HEK293T (cell line): ENCODE results near the gene GRK7.

Experiments
- CTCF ChIA-PET: fragments of 350-600 bp; formaldehyde crosslinking; extraction: SDS; loops from one replicate; lab custom pipeline; 2021; ENCODE audit warnings: antibody characterized with exemption, inconsistent platforms; lab: Yijun Ruan, JAX
- POLR2A ChIA-PET: fragments of 350-600 bp; formaldehyde crosslinking; extraction: SDS; loops from one replicate; lab custom pipeline; 2020; ENCODE audit warnings: antibody characterized with exemption, inconsistent platforms; lab: Yijun Ruan, JAX
- DNase-seq: peaks from one replicate; pipeline ENCODE4 v3.0.0; 2012; ENCODE audit warnings: mixed read lengths; ENCODE audit errors: extremely low spot score
- ARNT ChIP-seq: fragments of 450-650 bp; IDR thresholded peaks from 2 replicates; pipeline ENCODE4 v1.6.1; 2017; ENCODE audit warnings: mild to moderate bottlenecking
- BHLHE40 ChIP-seq: fragments of 450-650 bp; IDR thresholded peaks from 2 replicates; pipeline ENCODE4 v1.6.1; 2016; ENCODE audit warnings: mild to moderate bottlenecking, moderate library complexity, borderline replicate concordance
- CTBP1 ChIP-seq: fragments of 450-650 bp; IDR thresholded peaks from 2 replicates; pipeline ENCODE4 v1.6.1; 2016; ENCODE audit warnings: borderline replicate concordance
- ELF4 ChIP-seq: fragments of 450-650 bp; IDR thresholded peaks from 2 replicates; pipeline ENCODE4 v1.6.1; 2017; ENCODE audit warnings: antibody characterized with exemption
- FOXA1 ChIP-seq: fragments of 450-650 bp; IDR thresholded peaks from 2 replicates; pipeline ENCODE4 v1.6.1; 2016; ENCODE audit warnings: mild to moderate bottlenecking
- FOXK2 ChIP-seq: fragments of 450-650 bp; IDR thresholded peaks from 2 replicates; pipeline ENCODE4 v1.6.1; 2016; ENCODE audit warnings: mild to moderate bottlenecking
- FOXM1 ChIP-seq: fragments of 450-650 bp; IDR thresholded peaks from 2 replicates; pipeline ENCODE4 v1.6.1; 2017; ENCODE audit warnings: mild to moderate bottlenecking, borderline replicate concordance
- HDGF ChIP-seq: fragments of 450-650 bp; IDR thresholded peaks from 2 replicates; pipeline ENCODE4 v1.6.1; 2017; ENCODE audit warnings: antibody characterized with exemption, borderline replicate concordance
- L3MBTL2 ChIP-seq: fragments of 450-650 bp; conservative IDR thresholded peaks from 2 replicates; pipeline ENCODE4 v1.6.1; 2016; ENCODE audit warnings: mild to moderate bottlenecking
- LEF1 ChIP-seq: fragments of 450-650 bp; IDR thresholded peaks from 2 replicates; pipeline ENCODE4 v1.6.1; 2017; ENCODE audit warnings: mild to moderate bottlenecking, borderline replicate concordance
- NFRKB ChIP-seq: fragments of 450-650 bp; IDR thresholded peaks from 2 replicates; pipeline ENCODE4 v1.6.1; 2016; ENCODE audit warnings: mild to moderate bottlenecking, moderate library complexity
- SP1 ChIP-seq: fragments of 450-650 bp; IDR thresholded peaks from 2 replicates; pipeline ENCODE4 v1.6.1; 2017
- SUZ12 ChIP-seq: fragments of 450-650 bp; IDR thresholded peaks from 2 replicates; pipeline ENCODE4 v1.6.1; 2016; ENCODE audit warnings: mild to moderate bottlenecking
- TARDBP ChIP-seq: fragments of 450-650 bp; IDR thresholded peaks from 2 replicates; pipeline ENCODE4 v1.6.1; 2016
- ZNF384 ChIP-seq: fragments of 450-650 bp; IDR thresholded peaks from 2 replicates; pipeline ENCODE4 v1.6.1; 2016
- TF ChIP-seq, protein P1 (sequence below): fragments of 450-650 bp; IDR thresholded peaks from 2 replicates; pipeline ENCODE4 v1.6.1; 2016

Gene GRK7

DNA sequence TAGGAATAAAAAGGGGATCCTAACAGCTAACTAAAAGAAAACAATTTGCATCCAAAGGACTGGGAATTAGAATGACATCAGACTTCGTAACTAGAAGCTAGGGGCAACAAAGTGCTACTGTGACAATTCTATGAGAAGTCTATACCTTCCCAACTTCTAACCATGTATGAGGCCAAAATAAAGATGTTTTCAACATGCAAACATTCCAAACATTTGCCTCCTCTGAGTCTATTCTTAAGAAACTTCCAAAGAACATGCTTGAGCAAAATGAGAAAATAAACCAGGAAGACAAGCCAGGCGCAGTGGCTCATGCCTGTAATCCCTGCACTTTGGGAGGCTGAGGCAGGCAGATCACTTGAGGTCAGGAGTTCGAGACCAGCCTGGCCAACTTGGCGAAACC is 38.2 kb upstream of the GRK7 start:
- ChIA-PET POLR2A (no interaction called here), CTCF (no interaction called here)
- DNase-seq = no peak
- TF ChIP-seq TARDBP = no peak
- no peak for TF ChIP-seq L3MBTL2
- TF ChIP-seq SUZ12 = no peak
- no peak for TF ChIP-seq HDGF
- no peak for TF ChIP-seq FOXM1
- TF ChIP-seq ARNT = no peak
- TF ChIP-seq NFRKB = no peak
- no peak for TF ChIP-seq ELF4
- TF ChIP-seq FOXA1 = no peak
- TF ChIP-seq SP1 = no peak
- TF ChIP-seq ZNF384 = no peak
- TF ChIP-seq BHLHE40 = no peak
- no peak for TF ChIP-seq CTBP1
- TF ChIP-seq, protein P1, sequence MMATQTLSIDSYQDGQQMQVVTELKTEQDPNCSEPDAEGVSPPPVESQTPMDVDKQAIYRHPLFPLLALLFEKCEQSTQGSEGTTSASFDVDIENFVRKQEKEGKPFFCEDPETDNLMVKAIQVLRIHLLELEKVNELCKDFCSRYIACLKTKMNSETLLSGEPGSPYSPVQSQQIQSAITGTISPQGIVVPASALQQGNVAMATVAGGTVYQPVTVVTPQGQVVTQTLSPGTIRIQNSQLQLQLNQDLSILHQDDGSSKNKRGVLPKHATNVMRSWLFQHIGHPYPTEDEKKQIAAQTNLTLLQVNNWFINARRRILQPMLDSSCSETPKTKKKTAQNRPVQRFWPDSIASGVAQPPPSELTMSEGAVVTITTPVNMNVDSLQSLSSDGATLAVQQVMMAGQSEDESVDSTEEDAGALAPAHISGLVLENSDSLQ = no peak
- TF ChIP-seq FOXK2 = no peak
- TF ChIP-seq LEF1 = no peak

DNA sequence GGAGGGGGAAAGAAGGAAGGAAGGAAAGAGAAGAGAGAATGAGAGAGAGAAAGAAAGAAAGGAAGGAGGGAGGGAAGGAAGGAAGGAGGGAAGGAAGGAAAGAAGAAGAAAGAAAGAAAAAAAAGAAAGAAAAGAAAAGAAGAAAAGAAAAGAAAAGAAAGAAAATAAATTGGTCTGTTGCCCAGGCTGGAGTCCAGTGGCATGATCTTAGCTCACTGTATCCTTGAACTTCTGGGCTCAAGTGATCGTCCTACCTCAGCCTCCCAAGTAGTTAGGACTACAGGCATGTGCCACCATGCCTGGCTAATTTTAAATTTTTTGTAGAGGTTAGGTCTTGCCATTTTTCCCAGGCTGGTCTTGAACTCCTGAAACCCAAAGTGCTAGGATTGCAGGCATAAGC is 36.7 kb upstream of the GRK7 start:
- DNase-seq = no peak
- TF ChIP-seq ARNT = no peak
- TF ChIP-seq ZNF384 = no peak
- TF ChIP-seq SP1 = no peak
- no peak for TF ChIP-seq NFRKB
- TF ChIP-seq TARDBP = no peak
- no peak for TF ChIP-seq SUZ12
- no peak for TF ChIP-seq FOXK2
- TF ChIP-seq, protein P1 = no peak
- TF ChIP-seq FOXA1 = no peak
- ChIA-PET POLR2A (no interaction called here), CTCF (no interaction called here)

DNA sequence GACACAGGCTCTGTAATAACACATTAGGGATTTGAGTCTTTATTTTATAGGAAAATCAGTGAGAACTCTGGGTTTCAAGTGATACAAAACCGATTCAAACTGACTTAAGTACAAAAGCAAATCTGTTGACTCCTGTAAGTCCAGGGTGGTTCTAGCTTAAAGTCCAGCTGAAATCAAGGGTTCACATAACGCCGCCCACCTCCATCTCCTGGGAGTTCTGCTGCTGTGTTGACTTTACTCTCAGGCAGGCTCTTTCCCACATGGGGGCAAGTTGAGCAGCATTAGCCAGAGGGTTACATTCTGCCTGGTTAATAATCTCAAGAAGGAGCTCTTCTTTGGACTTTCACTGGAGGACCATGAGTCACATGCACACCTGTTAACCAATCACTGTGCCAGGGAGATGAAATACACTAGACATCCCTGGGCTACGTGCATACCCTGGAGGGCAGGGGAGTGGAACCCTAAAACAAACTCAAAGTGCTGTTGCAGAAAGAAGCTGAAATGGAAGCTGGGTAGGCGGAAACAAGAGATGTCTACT is 34.8 kb upstream of the GRK7 start:
- CTCF ChIA-PET = no interaction called here
- POLR2A ChIA-PET = no interaction called here
- no peak for DNase-seq
- TF ChIP-seq LEF1 = no peak
- no peak for TF ChIP-seq ZNF384
- no peak for TF ChIP-seq L3MBTL2
- no peak for TF ChIP-seq TARDBP
- no peak for TF ChIP-seq SP1
- TF ChIP-seq FOXM1 = no peak
- TF ChIP-seq FOXK2 = no peak
- no peak for TF ChIP-seq BHLHE40
- TF ChIP-seq HDGF = no peak

DNA sequence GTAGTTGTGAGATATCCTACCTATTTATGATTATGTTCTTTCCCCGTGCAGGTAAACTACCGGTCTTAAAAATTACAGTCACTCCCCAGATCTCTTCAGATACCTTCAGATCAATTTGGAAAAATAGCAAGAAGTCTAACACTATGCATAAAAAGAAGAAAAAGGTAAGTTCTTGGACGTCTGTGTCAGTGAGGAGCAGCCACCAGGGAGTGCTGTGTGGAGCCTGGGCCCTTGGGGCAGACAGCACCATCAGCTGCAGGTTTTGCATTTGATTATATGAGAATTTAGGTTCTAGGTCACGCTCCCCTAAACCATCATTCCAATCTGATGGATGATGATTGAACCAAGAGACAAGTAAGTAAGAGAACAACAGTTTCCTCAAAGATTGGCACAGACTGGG is 34.0 kb upstream of the GRK7 start:
- TF ChIP-seq FOXA1 = no peak
- no peak for TF ChIP-seq NFRKB
- TF ChIP-seq BHLHE40 = no peak
- TF ChIP-seq SP1 = no peak
- no peak for TF ChIP-seq ELF4
- TF ChIP-seq FOXK2 = no peak
- no peak for TF ChIP-seq ARNT
- TF ChIP-seq, protein P1 = no peak
- no peak for TF ChIP-seq CTBP1
- TF ChIP-seq SUZ12 = no peak
- no peak for TF ChIP-seq LEF1
- TF ChIP-seq L3MBTL2 = no peak
- no peak for TF ChIP-seq ZNF384
- TF ChIP-seq HDGF = no peak
- TF ChIP-seq TARDBP = no peak
- no peak for TF ChIP-seq FOXM1
- no peak for DNase-seq
- CTCF ChIA-PET = no interaction called here
- POLR2A ChIA-PET = no interaction called here

DNA sequence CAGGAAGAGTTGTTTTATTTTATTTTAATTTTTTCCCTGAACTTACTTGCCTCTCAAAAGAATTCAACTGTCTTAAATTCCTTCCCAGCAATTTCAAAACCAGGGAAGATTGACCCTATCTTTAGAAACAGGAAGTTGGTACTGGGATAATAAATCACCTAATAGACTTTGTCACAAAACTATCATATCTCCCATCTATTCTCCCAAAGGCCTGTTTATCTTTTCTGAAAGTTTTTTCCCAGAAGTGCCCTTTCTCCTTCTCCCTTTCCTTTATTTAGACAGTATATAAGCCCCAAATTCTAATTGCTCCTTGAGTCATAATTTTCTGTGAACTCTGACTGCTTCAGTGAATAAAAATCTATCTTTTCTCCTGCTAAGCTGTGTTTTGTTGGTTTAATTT is 28.0 kb upstream of the GRK7 start:
- no peak for DNase-seq
- ChIA-PET CTCF (no interaction called here), POLR2A (interaction anchor here (1.3 kb wide), 1 partner anchor 140 kb away, joined by 3 read pairs; no protein-coding TSS in a partner anchor)
- TF ChIP-seq ARNT = no peak
- no peak for TF ChIP-seq FOXK2

DNA sequence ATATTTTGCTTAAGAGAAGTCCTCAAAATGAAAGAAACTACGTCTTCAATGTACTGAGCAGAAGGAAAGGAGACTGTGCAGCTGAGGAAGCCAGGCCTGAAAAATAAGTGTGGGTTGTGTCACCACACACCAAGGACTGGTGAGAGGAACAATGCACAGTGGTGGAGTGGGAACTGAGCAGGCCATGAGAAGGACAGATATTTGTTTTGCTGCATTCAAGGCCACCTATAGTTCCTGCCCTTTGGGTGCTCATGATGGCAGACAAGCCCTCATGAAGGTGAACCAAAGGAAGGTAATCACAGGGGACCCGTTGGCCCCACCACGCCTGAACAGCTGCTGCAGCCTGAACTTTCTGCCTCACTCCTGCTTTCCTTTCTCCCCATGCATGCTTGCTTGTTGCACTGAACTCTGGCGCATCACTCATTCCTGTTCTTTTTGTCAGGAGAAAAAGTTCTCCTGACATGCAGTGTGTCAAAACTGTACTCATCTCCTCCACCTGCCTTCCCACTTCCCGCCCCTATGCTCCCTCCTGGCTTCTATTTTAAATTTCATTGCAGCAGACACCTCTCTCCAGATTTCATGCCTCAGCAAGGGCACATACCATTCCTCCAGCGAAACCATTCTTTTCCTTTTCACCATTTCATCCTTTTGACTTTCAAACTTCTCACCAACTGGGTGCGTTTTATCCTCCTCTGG is 27.3 kb upstream of the GRK7 start:
- no peak for DNase-seq
- CTCF ChIA-PET = no interaction called here
- POLR2A ChIA-PET = no interaction called here
- TF ChIP-seq ELF4 (no peak), TARDBP (no peak), SUZ12 (no peak), NFRKB (no peak), CTBP1 (no peak), L3MBTL2 (no peak), LEF1 (no peak), HDGF (no peak), ARNT (no peak), BHLHE40 (no peak), SP1 (no peak), FOXM1 (no peak), FOXA1 (no peak), FOXK2 (no peak), ZNF384 (no peak)
- TF ChIP-seq, protein P1 = no peak
